Nephron (organoid): ENCODE data around the gene GLIS1.
"Not testable (repeated sequence)": the region's sequence is repeated elsewhere in the genome, so short reads cannot be mapped to it uniquely, and the experiment has no call there.

Source experiments
- H3K27ac Mint-ChIP-seq, 3 experiments: 2 replicates each; pipeline ENCODE4 v1.8.0; 2020; ENCODE audit warnings: mixed read lengths in 3 of 3, mild to moderate bottlenecking in 2 of 3, moderate library complexity in 1 of 3
- H3K27me3 Mint-ChIP-seq: 2 replicates; pipeline ENCODE4 v1.8.0; 2021; ENCODE audit warnings: low read depth, mild to moderate bottlenecking, moderate library complexity, mixed read lengths
- H3K36me3 Mint-ChIP-seq: 2 replicates; pipeline ENCODE4 v1.8.0; 2020; ENCODE audit warnings: low read depth, mixed read lengths
- H3K4me1 Mint-ChIP-seq: 2 replicates; pipeline ENCODE4 v1.8.0; 2020; ENCODE audit warnings: mixed read lengths
- H3K4me3 Mint-ChIP-seq, 3 experiments: 2 replicates each; pipeline ENCODE4 v1.8.0; 2020; ENCODE audit warnings: mild to moderate bottlenecking in 3 of 3, mixed read lengths in 3 of 3, moderate library complexity in 2 of 3
- H3K9me3 Mint-ChIP-seq: 2 replicates; pipeline ENCODE4 v1.8.0; 2020; ENCODE audit warnings: mixed read lengths
- TF ChIP-seq, protein P1 (sequence below), 3 experiments: fragments of 200-600 bp; sonication (generic); IDR thresholded peaks; one replicate each; pipeline ENCODE4 v1.5.0; 2021; ENCODE audit warnings: antibody characterized with exemption in 3 of 3; ENCODE audit not compliant: unreplicated experiment in 3 of 3

Gene GLIS1

GRCh38 chr1:53556657-53557227 lies 182.2 kb downstream of the GLIS1 start:
- H3K27me3 Mint-ChIP-seq, result peaks cover 21% of the 10 kb centered on the region
- H3K36me3 Mint-ChIP-seq, result no peaks in the 10 kb centered on the region

DNA sequence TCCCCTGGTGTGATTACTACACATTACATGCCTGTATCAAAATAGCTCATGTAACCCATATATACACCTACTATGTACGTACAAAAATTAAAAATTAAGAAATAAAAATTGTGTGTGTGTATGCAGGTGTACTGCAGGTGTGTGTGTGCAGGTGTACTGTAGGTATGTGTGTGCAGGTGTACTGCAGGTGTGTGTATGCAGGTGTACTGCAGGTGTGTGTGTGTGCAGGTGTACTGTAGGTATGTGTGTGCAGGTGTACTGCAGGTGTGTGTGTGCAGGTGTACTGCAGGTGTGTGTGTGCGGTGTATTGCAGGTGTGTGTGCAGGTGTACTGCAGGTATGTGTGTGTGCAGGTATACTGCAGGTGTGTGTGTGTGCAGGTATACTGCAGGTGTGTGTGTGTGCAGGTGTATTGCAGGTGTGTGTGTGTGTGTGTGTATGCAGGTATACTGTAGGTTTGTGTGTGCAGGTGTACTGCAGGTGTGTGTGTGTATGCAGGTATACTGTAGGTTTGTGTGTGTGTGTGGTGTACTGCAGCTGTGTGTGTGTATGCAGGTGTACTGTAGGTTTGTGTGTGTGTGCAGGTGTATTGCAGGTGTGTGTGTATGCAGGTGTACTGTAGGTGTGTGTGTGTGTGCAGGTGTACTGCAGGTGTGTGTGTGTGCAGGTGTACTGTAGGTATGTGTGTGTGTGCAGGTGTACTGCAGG lies 183.2 kb downstream of the GLIS1 start:
- not testable (repeated sequence) for H3K9me3 Mint-ChIP-seq, H3K27ac Mint-ChIP-seq, H3K4me3 Mint-ChIP-seq, H3K4me1 Mint-ChIP-seq, H3K36me3 Mint-ChIP-seq
- H3K27me3 Mint-ChIP-seq, result peaks cover 18% of the 10 kb centered on the region

More at GRCh38 chr1:53556657-53557227, 182.2 kb downstream of the GLIS1 start:
- H3K9me3 Mint-ChIP-seq, result no peaks in the 10 kb centered on the region
- H3K4me1 Mint-ChIP-seq, result peaks cover 7% of the 10 kb centered on the region
- TF ChIP-seq, protein P1, sequence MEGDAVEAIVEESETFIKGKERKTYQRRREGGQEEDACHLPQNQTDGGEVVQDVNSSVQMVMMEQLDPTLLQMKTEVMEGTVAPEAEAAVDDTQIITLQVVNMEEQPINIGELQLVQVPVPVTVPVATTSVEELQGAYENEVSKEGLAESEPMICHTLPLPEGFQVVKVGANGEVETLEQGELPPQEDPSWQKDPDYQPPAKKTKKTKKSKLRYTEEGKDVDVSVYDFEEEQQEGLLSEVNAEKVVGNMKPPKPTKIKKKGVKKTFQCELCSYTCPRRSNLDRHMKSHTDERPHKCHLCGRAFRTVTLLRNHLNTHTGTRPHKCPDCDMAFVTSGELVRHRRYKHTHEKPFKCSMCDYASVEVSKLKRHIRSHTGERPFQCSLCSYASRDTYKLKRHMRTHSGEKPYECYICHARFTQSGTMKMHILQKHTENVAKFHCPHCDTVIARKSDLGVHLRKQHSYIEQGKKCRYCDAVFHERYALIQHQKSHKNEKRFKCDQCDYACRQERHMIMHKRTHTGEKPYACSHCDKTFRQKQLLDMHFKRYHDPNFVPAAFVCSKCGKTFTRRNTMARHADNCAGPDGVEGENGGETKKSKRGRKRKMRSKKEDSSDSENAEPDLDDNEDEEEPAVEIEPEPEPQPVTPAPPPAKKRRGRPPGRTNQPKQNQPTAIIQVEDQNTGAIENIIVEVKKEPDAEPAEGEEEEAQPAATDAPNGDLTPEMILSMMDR (IDR thresholded peaks at IDR 0.05; ENCODE audit: unreplicated experiment in 3 of 3), result no peak
- no peak overlapping the region for H3K27ac Mint-ChIP-seq
- no peak overlapping the region for H3K4me3 Mint-ChIP-seq

DNA sequence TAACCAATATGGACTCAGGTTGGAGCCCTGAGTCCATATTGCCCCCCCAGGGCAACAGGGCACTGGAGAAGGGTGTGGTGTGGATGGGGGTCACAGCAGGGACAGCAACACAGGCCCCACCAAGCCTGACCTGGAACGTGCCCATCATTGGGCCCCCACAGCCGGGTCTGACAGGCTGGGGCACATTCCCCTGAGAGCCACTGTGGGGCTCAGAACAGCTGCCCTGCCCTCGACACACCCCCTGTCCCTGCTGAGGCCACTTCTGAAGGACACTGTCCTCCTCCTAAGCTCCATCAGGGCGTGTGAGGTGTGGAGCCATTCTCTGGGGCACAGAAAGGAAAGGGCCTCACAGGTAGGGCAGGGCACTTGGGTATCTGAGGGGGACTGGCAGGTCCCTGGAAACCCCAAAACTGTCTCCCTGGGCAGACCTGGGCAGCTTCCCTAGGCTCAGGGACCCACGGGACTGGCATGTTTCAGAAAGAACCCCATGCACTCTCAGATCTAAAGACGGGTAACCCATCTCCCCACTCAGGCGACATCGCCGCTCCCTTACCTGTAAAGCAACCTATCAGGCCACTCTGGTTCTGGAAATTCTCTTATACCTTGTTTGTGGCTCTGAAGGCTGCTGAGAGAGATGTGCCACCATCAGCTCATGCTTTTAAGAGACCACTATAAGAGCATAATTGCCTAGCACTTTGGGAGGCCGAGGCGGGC lies 184.2 kb downstream of the GLIS1 start:
- TF ChIP-seq, protein P1 (IDR thresholded peaks at IDR 0.05; ENCODE audit: unreplicated experiment in 3 of 3), result no peak
- Mint-ChIP-seq H3K9me3 (no peaks in the 10 kb centered on the region), H3K4me1 (peaks cover 10% of the 10 kb centered on the region), H3K27me3 (peaks cover 18% of the 10 kb centered on the region), H3K27ac (no peak overlapping the region), H3K36me3 (no peaks in the 10 kb centered on the region), H3K4me3 (no peak overlapping the region)

GRCh38 chr1:53553734-53554509 lies 185.0 kb downstream of the GLIS1 start:
- Mint-ChIP-seq H3K27ac (no peak overlapping the region), H3K4me1 (peaks cover 6% of the 10 kb centered on the region), H3K9me3 (no peaks in the 10 kb centered on the region), H3K36me3 (no peaks in the 10 kb centered on the region), H3K4me3 (no peak overlapping the region), H3K27me3 (peaks cover 15% of the 10 kb centered on the region)
- TF ChIP-seq, protein P1 (IDR thresholded peaks at IDR 0.05; ENCODE audit: unreplicated experiment in 3 of 3), result no peak

DNA sequence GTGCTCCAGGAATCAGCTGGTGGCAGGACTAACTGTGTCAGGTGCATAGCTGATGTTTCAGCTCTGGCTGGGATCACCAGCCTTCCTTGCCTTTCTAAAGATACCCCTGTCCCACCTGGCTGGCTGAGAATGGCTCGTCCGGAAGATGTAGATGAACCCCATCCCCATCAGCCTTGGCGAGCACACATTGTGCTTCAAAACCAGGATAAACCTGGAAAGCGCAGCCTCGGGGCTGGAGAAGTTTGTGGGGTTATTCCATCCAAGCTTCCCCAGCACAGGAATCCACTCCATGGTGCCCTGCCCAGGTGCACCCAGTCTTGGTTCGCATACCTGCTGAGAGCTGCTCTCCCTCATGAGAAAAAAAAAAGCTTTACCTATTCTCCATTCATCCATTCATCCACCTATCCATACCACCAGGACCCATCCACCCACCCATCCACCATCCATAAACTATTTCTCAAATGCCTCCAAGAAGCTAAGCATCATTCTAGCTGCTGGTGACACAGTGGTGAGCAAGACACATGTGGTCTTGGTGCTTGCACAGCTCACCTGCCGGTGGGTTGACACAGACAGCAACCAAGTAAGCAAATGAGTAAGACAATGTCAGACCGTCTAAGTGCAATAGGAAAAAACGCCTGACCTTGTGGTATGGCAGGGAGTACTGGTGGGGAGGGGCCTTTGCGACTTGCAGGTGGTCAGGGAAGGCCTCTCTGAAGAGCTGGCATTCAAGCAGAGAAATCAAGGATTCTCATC lies 185.8 kb downstream of the GLIS1 start:
- H3K27me3 Mint-ChIP-seq, result peaks cover 18% of the 10 kb centered on the region
- H3K36me3 Mint-ChIP-seq, result no peaks in the 10 kb centered on the region
- no peak overlapping the region for H3K4me3 Mint-ChIP-seq
- no peak overlapping the region for H3K27ac Mint-ChIP-seq
- TF ChIP-seq, protein P1 (IDR thresholded peaks at IDR 0.05; ENCODE audit: unreplicated experiment in 3 of 3), result no peak
- H3K9me3 Mint-ChIP-seq, result no peaks in the 10 kb centered on the region
- peaks cover 6% of the 10 kb centered on the region for H3K4me1 Mint-ChIP-seq
